Esophagus mucosa (tissue), 1 donor: ENCODE data around the gene PANK1. TPM values are rescaled to one million over a fixed set of nuclear protein-coding genes. Genes with fewer than 3 reads are reported as not detected.

Experiments used
- ATAC-seq: fragments of 200-7000 bp; cut with Tn5 transposase; one replicate; pipeline ENCODE4 v1.9.1; 2020
- total RNA-seq: library from RNA; stranded (reverse); gene quantifications from one replicate; pipeline ENCODE4 v1.2.4, GENCODE V29; 2023
- donor health status: DM: yes; HTN: yes; CAD: no.

The PANK1 gene
- total RNA-seq, result 5.7 TPM

DNA sequence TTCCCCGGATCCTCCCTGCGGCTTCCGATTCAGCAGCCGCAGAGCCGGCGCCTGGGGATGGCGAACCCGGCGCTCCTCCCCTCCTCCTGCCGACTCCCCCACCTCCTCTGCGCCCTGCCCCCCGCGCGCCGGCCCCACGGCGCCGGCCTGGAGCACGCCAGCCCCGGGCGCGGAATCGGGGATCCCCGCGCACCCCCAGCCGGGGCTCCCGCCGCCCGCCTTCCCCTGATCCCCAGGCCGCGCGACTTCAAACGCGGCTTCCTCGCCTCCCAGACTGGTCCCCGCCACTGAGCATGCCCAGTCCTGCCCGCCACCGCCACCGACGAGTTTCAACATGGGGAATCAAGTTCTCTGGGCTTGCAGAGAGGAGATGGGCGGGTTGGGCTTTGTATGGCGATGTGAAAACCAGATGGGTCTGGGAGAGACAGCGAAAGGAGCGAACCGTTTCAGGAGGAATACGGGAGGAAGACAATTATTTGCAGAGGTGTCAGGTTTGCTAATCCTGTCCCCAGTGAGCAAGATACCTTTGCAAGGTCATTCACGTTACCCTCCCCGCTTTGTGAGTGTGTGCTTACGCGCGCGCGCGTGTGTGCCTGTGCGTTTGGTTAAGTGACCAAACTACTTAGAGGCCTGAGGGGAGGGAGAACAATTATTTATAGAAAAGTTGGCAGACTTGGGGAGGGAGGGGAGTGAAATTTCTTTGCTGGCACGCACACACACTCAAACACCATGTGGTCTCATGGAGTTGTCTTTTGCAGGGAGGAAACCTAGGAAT, at the start of gene PANK1:
TSS of gene PANK1 (minus strand) at position 276 of the 775 bp plus-strand sequence. CDS start 351 bp downstream, outside the sequence.
- peak; percentile 78 for ATAC-seq

DNA sequence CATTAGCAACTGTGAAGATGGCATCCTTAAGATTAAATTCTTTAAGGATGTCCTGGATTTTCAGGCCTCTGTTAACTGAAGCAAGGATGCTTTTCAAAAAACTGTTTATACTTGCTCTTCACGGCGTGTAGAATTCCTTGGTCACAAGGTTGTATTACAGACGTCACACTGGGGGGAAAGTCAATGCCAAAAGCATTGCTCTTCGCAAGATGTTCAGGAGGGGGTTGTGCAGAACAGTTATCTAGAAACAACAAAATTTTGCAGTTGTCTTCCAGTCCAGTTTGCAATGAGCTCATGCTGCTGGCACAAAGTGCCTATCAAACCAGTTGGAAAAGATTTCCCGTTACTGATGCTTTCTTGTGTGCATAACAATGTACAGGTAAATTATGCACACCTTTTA, 48.1 kb upstream of the PANK1 start:
- no peak for ATAC-seq

DNA sequence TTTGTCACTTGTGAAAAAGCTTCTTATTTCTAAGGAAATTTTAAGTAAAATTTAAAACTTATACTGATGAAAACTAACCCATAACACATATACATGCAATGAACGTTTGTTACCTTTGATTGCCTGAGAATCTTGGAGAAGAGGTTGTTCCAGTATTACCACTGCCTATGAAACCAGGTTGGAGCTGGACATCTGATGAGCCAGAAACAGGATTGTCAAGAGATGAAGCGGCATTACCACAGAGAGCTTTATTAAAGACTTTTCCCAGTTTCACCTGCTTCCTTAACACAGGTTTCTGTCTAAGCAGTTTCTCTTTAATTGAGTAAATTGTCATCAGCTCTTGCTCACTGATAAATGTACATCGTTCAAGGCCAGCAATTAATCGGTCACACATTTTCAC, 47.4 kb upstream of the PANK1 start:
- peak; percentile 88 for ATAC-seq

- no peak for ATAC-seq
Measured at GRCh38 chr10:89690027-89690426, 45.0 kb upstream of the PANK1 start.

DNA sequence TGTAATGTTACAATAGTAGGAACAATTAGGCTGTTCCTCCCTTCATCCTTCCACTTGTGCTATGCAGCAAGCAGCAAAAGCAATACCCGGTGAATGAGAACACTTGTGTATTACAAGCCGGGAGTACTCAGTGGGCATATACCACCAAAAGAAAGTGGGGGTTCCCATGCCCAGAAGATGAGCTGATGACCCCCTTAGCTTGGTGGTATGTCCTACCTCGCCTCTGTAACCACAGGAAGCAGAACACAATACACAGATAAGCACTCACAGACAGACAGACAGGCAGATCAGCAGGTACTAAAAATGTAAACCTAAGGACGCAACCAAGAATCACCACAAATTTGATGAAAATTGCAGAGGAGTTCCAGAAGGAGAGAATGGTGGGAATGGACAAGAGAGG, 40.9 kb upstream of the PANK1 start:
- no peak for ATAC-seq

DNA sequence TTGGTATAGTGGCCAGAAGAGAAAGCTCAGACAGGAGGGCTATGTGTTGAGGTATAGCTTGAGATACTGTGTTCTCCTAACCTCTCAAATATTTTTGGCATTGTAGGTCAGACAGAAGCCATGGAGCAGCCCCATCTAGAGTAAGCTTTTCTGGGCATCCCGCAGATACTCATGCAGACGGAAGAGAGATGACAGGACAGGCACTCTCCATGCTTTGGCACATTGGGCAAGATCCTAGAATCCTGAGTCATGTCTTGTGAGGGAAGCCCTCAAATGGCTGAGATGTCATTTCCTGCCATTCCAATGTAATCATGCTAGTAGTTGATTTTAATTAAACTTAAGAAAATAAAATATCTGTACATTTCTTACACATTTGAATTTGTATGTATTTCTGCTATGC, 39.6 kb upstream of the PANK1 start:
- ATAC-seq, result peak; percentile 33

- no peak for ATAC-seq
Measured at GRCh38 chr10:89683883-89684282, 38.8 kb upstream of the PANK1 start.

DNA sequence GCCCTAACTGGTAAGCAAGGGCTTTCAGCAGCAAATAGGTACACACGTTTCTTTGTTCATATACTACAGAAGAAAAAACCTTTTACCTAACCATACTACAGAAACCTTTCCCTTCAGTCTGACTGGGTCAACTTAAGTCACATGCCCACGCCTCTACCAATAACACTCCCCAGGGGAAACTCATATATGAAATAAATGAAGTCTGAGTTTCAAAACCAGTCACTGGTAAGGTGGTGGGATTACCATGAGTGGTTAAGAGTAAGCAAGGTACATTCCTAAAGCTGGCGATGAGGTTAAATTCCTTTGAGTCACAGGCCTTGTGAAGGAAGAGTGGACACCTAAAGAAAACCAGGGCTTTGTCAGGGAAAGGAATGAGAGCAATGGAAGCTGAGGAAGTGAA, 34.9 kb upstream of the PANK1 start:
- ATAC-seq, result no peak

DNA sequence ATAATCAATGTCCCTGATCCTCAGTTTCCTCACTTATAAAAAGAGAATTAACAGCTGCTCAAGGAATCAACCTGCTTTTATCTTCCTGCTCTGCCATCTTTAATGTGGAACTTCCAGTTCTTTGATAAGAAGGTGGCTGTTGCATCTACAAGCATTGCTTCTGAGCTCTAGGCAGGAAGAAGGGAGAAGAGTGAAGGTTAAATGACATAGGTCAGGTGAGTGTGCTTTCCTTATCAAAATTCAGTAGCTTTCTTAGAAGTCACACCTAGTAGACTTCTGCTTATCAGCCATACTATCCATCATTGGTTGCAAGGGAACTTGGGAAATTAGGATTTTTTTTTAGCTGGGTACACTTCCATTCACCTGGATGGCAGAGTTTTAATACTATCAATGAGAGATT, 32.3 kb upstream of the PANK1 start:
- ATAC-seq, result no peak

- no peak for ATAC-seq
Measured at GRCh38 chr10:89670926-89671325, 25.9 kb upstream of the PANK1 start.

DNA sequence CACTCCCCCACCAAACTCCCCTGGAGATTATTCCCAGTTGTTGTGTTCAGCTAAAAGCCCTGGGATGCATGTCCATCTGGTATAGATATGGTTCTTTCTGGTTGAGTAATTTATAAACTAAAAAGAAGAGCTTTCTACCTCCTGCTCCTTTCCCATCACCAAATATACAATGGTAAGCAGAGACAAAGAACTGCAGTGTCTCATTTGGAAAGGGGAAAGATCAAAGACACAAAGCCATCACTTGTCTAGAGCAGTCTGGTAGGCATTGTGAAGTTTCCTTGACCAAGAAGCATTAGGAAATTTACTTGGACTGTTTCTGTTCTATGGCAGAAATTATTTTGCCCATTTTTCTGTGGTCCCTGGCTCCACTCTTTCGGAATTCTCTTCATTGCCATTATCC, 24.9 kb upstream of the PANK1 start:
- ATAC-seq, result no peak

- ATAC-seq, result peak; percentile 30
Measured at GRCh38 chr10:89668386-89669071, 23.5 kb upstream of the PANK1 start.

DNA sequence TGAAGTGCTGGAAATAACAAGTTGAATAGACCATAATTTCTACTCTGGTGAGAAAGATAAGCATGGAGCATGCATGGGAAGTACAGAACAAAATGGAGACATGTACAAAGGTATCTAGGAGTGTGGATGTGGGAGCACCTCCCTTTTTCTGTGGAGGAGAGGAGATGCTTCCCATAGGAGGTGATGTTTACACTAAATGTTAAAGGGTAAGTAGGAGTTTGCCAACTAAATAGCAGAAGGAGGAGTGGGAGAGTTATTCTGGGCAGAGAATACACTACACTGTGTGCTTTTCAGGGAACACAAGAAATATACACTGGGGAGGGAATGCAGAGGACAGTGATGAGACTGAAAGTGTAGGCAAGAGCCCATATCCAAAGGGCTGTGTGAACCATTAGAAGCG, 21.1 kb upstream of the PANK1 start:
- ATAC-seq, result no peak

DNA sequence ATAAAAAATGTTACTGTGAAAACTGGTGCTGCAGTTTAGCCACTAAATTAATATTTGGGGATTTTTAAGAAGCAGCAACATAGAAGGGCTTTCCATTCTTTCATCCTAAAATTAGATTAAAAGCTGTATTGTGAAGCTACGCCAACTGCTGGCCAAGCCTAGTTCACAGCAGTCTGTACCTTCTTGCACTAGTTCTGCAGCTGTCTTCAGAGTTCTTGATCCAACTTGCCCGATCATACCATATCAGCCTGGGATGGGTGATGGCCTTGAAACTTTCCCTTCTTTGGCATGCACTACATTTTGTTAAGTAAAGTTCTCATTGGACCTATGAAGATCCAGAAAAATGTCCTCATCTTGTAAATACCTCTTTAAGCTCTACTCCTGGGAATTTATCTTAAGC, 20.3 kb upstream of the PANK1 start:
- ATAC-seq, result peak; percentile 91

DNA sequence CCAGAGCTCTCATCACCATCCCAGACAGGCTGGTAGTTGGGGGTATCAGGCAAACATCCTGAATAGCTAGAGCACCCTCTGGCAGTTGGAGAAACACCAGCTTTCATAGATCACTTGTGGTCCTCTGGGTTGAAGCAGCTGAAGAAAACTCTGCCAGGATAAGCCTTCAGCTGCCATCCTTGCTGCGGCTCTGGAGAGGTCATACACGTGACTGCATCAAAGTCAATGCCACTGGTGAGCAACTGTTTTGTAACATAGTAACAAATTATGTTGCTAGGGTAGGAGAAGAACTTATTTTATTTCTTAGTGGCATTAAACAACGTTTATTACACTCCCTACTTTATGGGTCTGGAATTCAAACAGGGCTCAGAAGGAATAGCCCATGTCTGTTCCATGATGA, 19.2 kb upstream of the PANK1 start:
- ATAC-seq, result no peak

DNA sequence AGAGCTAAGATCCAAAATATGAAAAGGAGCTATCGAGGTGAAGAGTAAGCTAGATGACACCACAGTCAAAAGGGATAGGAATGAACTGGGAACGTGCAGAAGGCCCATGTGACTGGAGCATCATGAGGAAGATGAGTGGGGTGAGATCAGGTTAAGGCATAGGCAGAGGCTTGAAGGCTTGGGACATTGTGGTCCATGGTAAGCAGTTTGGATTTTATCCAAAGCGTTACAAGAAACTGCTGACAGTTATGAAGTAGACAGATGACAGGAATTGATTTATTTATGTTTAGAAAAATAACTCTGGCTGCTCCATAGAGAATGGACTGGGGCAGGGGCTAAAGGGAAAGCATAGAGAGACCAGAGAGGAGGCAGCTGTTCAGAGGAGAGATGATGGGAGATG, 18.1 kb upstream of the PANK1 start:
- no peak for ATAC-seq

GRCh38 chr10:89662596-89662995, 17.6 kb upstream of the PANK1 start:
- no peak for ATAC-seq

DNA sequence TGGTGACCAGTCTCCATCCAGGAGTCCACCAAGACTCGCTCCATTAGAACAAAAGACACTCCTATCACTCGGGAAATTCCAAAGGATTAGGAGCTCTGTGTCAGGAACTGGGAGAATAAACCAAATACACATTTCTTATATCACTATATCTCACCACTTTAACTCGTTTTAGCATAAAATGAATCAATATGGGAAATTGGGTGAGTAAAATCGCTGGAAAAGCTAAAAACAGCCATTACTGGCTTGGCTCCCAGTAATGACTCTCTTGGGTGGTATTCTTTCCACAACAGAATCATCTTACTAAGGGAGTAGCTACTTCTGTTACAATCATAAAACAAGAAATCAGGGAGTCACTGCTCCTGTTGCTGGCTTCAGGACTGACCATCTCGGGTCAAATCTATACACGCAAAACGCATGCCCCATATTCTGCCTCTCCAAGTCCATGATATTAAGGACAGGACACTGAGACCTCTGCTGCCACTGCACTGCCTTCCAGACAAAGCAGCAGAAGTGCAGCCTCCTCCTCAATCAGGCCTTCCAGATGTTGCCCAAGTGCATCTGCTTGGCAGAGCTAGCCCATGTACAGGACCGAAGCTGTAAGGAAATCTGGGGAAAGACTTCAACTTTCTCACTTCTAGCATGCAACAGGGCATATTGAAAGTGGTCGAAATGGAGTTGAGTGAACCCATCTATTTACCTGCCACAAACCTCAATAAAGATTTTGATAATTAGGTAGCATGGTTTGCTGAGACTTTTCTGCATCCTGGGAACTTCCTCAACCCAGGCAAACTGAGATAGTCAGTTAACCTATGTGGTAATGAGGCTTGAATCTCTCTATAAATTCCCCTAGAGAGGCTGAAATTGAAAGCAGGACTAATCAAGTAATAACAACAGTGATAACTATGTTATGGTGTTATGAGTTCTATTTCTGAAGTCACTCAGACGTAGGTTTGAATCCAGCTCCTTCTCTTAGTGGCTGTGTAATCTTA, 14.4 kb upstream of the PANK1 start:
- no peak for ATAC-seq

DNA sequence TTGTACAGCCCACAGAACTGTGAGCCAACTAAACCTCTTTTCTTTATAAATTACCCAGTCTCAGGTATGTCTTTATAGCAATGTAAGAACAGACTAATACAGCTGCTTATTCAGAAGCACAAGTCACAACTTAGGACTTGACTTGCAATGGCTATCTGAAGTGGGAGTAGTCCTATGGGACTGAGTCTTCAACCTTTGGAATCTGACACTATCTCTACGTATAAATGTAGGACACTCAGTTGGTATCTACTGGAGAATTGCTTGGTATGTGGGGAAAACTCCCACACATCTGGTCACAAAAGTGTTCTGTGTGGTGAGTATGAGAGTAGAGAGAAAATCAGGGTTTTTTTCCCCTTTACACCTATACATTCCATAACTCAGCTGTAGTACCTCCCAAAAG, 12.3 kb upstream of the PANK1 start:
- no peak for ATAC-seq

DNA sequence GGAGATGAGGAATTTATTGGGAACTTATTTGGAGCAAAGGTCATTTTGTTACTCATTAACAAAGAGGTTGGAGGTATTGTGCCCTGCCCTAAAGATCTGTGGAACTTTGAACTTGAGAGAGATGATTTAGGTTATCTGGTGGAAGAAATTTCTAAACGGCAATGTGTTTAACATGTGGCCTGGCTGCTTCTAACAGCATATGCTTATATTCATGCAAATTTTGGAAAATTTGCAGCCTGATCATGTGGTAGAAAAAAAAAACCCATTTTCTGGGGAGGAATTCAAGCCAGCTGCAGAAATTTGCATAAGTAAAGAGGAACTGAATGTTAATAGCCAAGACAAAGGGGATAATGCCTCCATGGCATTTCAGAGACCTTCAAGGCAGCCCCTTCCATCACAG, 10.7 kb upstream of the PANK1 start:
- no peak for ATAC-seq

DNA sequence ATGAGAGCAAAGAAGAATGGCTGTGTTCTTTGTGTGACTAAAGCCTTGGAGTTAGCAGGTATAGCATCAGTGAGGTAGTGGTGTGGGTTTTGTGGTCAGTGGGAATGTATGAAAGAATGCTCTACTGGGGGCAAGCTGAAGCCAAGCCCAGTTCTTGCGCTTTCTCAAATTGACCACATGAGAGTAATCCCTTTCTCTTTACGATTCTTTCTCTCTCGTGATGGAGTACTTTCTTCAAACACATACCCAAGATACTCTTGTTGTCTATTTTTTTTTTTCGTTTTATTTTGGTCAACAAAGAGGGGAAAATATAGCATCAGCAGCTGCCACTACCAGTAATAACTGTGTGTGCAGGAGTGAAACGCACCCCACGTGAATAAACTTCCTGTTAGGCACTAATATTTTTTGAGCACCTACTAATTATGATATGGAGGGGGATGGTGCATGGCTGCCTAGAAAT, 8.4 kb upstream of the PANK1 start:
- no peak for ATAC-seq

GRCh38 chr10:89652806-89653370, 7.8 kb upstream of the PANK1 start:
- ATAC-seq, result no peak
